Stimulated activated CD8-positive, alpha-beta memory T cell treated with anti-CD3 and anti-CD28 coated beads, Interleukin-7, amount 100 ng/mL, for 1 hour (primary cell): ENCODE results near the gene ZNF423.

Experiments used
- DNase-seq, 2 donors: peaks; one replicate each; pipeline ENCODE4 v3.0.0-alpha.2; 2020; ENCODE audit warnings: low read depth in 2 of 2

Gene ZNF423

GRCh38 chr16:49665482-49666230 is 190.3 kb downstream of the ZNF423 start:
- no peak for DNase-seq

- no peak for DNase-seq
These were observed 191.4 kb downstream of the ZNF423 start for GRCh38 chr16:49664221-49665215.

- no peak for DNase-seq
These were observed 192.5 kb downstream of the ZNF423 start for GRCh38 chr16:49663081-49664065.

- no peak for DNase-seq
These were observed 193.3 kb downstream of the ZNF423 start for GRCh38 chr16:49662569-49662968.

GRCh38 chr16:49661465-49662187 is 194.3 kb downstream of the ZNF423 start:
- DNase-seq, result no peak

GRCh38 chr16:49660626-49661025 is 195.3 kb downstream of the ZNF423 start:
- DNase-seq, result no peak

GRCh38 chr16:49659356-49659755 is 196.6 kb downstream of the ZNF423 start:
- no peak for DNase-seq

GRCh38 chr16:49658531-49658930 is 197.4 kb downstream of the ZNF423 start:
- DNase-seq, result no peak

GRCh38 chr16:49657736-49658465 is 198.0 kb downstream of the ZNF423 start:
- no peak for DNase-seq

- no peak for DNase-seq
These were observed 201.5 kb downstream of the ZNF423 start for GRCh38 chr16:49654425-49654824.

GRCh38 chr16:49653577-49653976 is 202.3 kb downstream of the ZNF423 start:
- no peak for DNase-seq

GRCh38 chr16:49653173-49653570 is 202.7 kb downstream of the ZNF423 start:
- no peak for DNase-seq

- DNase-seq, result no peak
These were observed 203.3 kb downstream of the ZNF423 start for GRCh38 chr16:49652456-49653172.

- DNase-seq, result no peak
These were observed 203.9 kb downstream of the ZNF423 start for GRCh38 chr16:49651996-49652395.

GRCh38 chr16:49651226-49651625 is 204.7 kb downstream of the ZNF423 start:
- DNase-seq, result no peak

GRCh38 chr16:49650603-49651002 is 205.3 kb downstream of the ZNF423 start:
- DNase-seq, result no peak

- no peak for DNase-seq
These were observed 206.7 kb downstream of the ZNF423 start for GRCh38 chr16:49649013-49649765.

- DNase-seq, result no peak
These were observed 208.2 kb downstream of the ZNF423 start for GRCh38 chr16:49647673-49648072.

- no peak for DNase-seq
These were observed 210.6 kb downstream of the ZNF423 start for GRCh38 chr16:49645263-49645662.
